Right atrium auricular region (tissue), 2 donors: ENCODE data around the gene LIMS1. TPM values are rescaled to one million over a fixed set of nuclear protein-coding genes. Genes with fewer than 3 reads are reported as not detected.

ENCODE experiments used
- DNase-seq: peaks from one replicate; pipeline ENCODE4 v3.0.0-alpha.2; 2019; ENCODE audit warnings: low spot score
- H3K27ac ChIP-seq, 2 donors: fragments of 200-600 bp; sonication (generic); 1 replicate in 1 of 2; 2 replicates in 1 of 2; pipeline ENCODE4 v1.5.1; 2016 to 2019
- H3K27me3 ChIP-seq, 2 donors: fragments of 200-600 bp; sonication (generic); one replicate each; pipeline versions ENCODE4 v1.5.1 to v1.6.0; 2017 to 2019
- H3K36me3 ChIP-seq: fragments of 200-600 bp; sonication (generic); one replicate; pipeline ENCODE4 v1.5.1; 2016
- H3K4me1 ChIP-seq, 2 donors: fragments of 200-600 bp; sonication (generic); one replicate each; pipeline versions ENCODE4 v1.5.1 to v1.6.0; 2017 to 2019
- H3K4me3 ChIP-seq, 2 donors: fragments of 200-600 bp; sonication (generic); 1 replicate in 1 of 2; 2 replicates in 1 of 2; pipeline ENCODE4 v1.5.1; 2017 to 2019; ENCODE audit warnings: mild to moderate bottlenecking in 1 of 2, moderate library complexity in 1 of 2
- H3K9me3 ChIP-seq, 2 donors: fragments of 200-600 bp; sonication (generic); one replicate each; pipeline ENCODE4 v1.5.1; 2019
- total RNA-seq, 2 donors: library from RNA; depleted of rRNA; stranded (reverse); fragments of >200 nt; gene quantifications; one replicate each; pipeline ENCODE4 v1.1.0, GENCODE V29; 2016
- TF ChIP-seq, protein P1 (sequence below), 2 donors: fragments of 200-600 bp; sonication (generic); IDR thresholded peaks; one replicate each; pipeline ENCODE4 v1.5.1; 2019; ENCODE audit warnings: antibody characterized with exemption in 2 of 2

Gene LIMS1
- total RNA-seq, 2 donors from 2014 or later, result 66.7 to 106 TPM

GRCh38 chr2:108612514-108613183, 78.4 kb downstream of the LIMS1 start:
- H3K27ac ChIP-seq, result no peak overlapping the region

GRCh38 chr2:108613261-108614042, 79.2 kb downstream of the LIMS1 start:
- H3K27ac ChIP-seq, result peak overlapping the region in 1 of 2 donors; percentile 13

More at GRCh38 chr2:108612514-108613183, 78.4 kb downstream of the LIMS1 start:
- no peak for DNase-seq
- H3K4me3 ChIP-seq, result no peak overlapping the region
- no peaks in the 10 kb centered on the region for H3K9me3 ChIP-seq
- TF ChIP-seq, protein P1, sequence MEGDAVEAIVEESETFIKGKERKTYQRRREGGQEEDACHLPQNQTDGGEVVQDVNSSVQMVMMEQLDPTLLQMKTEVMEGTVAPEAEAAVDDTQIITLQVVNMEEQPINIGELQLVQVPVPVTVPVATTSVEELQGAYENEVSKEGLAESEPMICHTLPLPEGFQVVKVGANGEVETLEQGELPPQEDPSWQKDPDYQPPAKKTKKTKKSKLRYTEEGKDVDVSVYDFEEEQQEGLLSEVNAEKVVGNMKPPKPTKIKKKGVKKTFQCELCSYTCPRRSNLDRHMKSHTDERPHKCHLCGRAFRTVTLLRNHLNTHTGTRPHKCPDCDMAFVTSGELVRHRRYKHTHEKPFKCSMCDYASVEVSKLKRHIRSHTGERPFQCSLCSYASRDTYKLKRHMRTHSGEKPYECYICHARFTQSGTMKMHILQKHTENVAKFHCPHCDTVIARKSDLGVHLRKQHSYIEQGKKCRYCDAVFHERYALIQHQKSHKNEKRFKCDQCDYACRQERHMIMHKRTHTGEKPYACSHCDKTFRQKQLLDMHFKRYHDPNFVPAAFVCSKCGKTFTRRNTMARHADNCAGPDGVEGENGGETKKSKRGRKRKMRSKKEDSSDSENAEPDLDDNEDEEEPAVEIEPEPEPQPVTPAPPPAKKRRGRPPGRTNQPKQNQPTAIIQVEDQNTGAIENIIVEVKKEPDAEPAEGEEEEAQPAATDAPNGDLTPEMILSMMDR (IDR thresholded peaks at IDR 0.05), result no peak
- H3K4me1 ChIP-seq, result peaks cover 0 to 48% of the 10 kb centered on the region in 2 donors
- H3K36me3 ChIP-seq, result no peaks in the 10 kb centered on the region
- H3K27me3 ChIP-seq, result no peaks in the 10 kb centered on the region

GRCh38 chr2:108614043-108614545, 79.8 kb downstream of the LIMS1 start:
- Histone ChIP-seq H3K36me3 (no peaks in the 10 kb centered on the region), H3K4me3 (no peak overlapping the region), H3K4me1 (peaks cover 0 to 50% of the 10 kb centered on the region in 2 donors), H3K9me3 (no peaks in the 10 kb centered on the region), H3K27me3 (no peaks in the 10 kb centered on the region), H3K27ac (no peak overlapping the region)
- DNase-seq, result no peak
- TF ChIP-seq, protein P1 (IDR thresholded peaks at IDR 0.05), result no peak

More at GRCh38 chr2:108613261-108614042, 79.2 kb downstream of the LIMS1 start:
- no peaks in the 10 kb centered on the region for H3K36me3 ChIP-seq
- H3K27me3 ChIP-seq, result no peaks in the 10 kb centered on the region
- H3K4me1 ChIP-seq, result peaks cover 0 to 51% of the 10 kb centered on the region in 2 donors
- H3K4me3 ChIP-seq, result no peak overlapping the region
- no peaks in the 10 kb centered on the region for H3K9me3 ChIP-seq
- TF ChIP-seq, protein P1 (IDR thresholded peaks at IDR 0.05), result no peak
- no peak for DNase-seq

DNA sequence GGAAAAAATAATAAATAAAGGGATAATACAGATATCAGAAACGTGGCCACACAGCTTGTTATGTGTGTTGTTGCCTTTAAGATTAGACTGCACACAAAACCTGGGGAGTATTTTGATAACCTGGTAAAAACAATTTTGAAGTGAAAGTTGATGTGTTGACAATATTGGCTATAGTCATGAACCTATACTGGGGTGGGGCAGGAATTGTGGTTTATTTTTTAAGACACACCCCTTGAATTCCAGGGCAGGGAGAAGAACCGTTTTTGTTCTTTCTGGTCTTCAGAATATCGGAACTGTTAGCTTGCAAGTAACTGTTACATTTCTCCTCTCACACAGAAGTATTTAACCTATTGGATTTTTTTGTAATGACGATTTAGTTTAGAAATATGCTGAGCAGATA, 80.4 kb downstream of the LIMS1 start:
- no peak overlapping the region for H3K4me3 ChIP-seq
- TF ChIP-seq, protein P1 (IDR thresholded peaks at IDR 0.05), result no peak
- no peak overlapping the region for H3K27ac ChIP-seq
- H3K9me3 ChIP-seq, result no peaks in the 10 kb centered on the region
- no peaks in the 10 kb centered on the region for H3K36me3 ChIP-seq
- peaks cover 0 to 45% of the 10 kb centered on the region in 2 donors for H3K4me1 ChIP-seq
- DNase-seq, result no peak
- no peaks in the 10 kb centered on the region for H3K27me3 ChIP-seq

- TF ChIP-seq, protein P1 (IDR thresholded peaks at IDR 0.05), result no peak
- Histone ChIP-seq H3K9me3 (no peaks in the 10 kb centered on the region), H3K27ac (no peak overlapping the region), H3K4me3 (no peak overlapping the region), H3K36me3 (no peaks in the 10 kb centered on the region), H3K4me1 (peaks cover 0 to 53% of the 10 kb centered on the region in 2 donors), H3K27me3 (no peaks in the 10 kb centered on the region)
- DNase-seq, result no peak
These were observed 81.3 kb downstream of the LIMS1 start for GRCh38 chr2:108615480-108616090.
